SK-N-SH treated with all-trans-retinoic acid at 6 μM for 48 hours (cell line): ENCODE measurements around the gene SAMD11.

ENCODE experiments used
- ATAC-seq: fragments of 200-7000 bp; cut with Tn5 transposase; 3 replicates; pipeline ENCODE4 v1.9.1; 2020; ENCODE audit warnings: mild to moderate bottlenecking, moderate library complexity
- ARNTL ChIP-seq: fragments of 450-650 bp; formaldehyde crosslinking; IDR thresholded peaks from 2 replicates; pipeline ENCODE4 v1.5.0; 2020; ENCODE audit warnings: low read depth, mild to moderate bottlenecking, moderate library complexity, borderline replicate concordance
- CSDC2 ChIP-seq: fragments of 250-450 bp; sonication (Bioruptor Pico); IDR thresholded peaks from 2 replicates; pipeline ENCODE4 v1.5.0; 2020; ENCODE audit warnings: mild to moderate bottlenecking, moderate library complexity
- CSRNP3 ChIP-seq: fragments of 250-450 bp; sonication (Bioruptor Pico); IDR thresholded peaks from 2 replicates; pipeline ENCODE4 v1.5.1; 2021; ENCODE audit warnings: mild to moderate bottlenecking, moderate library complexity
- GLIS3 ChIP-seq: fragments of 250-450 bp; sonication (Bioruptor Pico); IDR thresholded peaks from 2 replicates; pipeline ENCODE4 v1.5.0; 2020; ENCODE audit warnings: mild to moderate bottlenecking, moderate library complexity
- ISL1 ChIP-seq: fragments of 250-450 bp; sonication (Bioruptor Pico); IDR thresholded peaks from 2 replicates; pipeline ENCODE4 v2.1.2; 2022; ENCODE audit warnings: mild to moderate bottlenecking, moderate library complexity
- OSR1 ChIP-seq: fragments of 250-450 bp; sonication (Bioruptor Pico); IDR thresholded peaks from 2 replicates; pipeline ENCODE4 v1.8.0; 2022; ENCODE audit warnings: moderate library complexity, mild to moderate bottlenecking, inconsistent platforms
- RARB ChIP-seq: fragments of 250-450 bp; sonication (Bioruptor Pico); IDR thresholded peaks from 2 replicates; pipeline ENCODE4 v1.8.0; 2021; ENCODE audit warnings: mild to moderate bottlenecking, moderate library complexity
- TOX ChIP-seq: fragments of 250-450 bp; sonication (Bioruptor Pico); IDR thresholded peaks from 2 replicates; pipeline ENCODE4 v1.8.0; 2021; ENCODE audit warnings: mild to moderate bottlenecking, moderate library complexity, borderline replicate concordance
- ZC3H10 ChIP-seq: fragments of 250-450 bp; sonication (Bioruptor Pico); IDR thresholded peaks from 2 replicates; pipeline ENCODE4 v1.5.1; 2021; ENCODE audit warnings: mild to moderate bottlenecking, moderate library complexity
- ZFP3 ChIP-seq: fragments of 250-450 bp; sonication (Bioruptor Pico); IDR thresholded peaks from 2 replicates; pipeline ENCODE4 v1.5.0; 2020; ENCODE audit warnings: mild to moderate bottlenecking, moderate library complexity
- ZFP30 ChIP-seq: fragments of 450-650 bp; formaldehyde crosslinking; IDR thresholded peaks from 2 replicates; pipeline ENCODE4 v1.5.0; 2022; ENCODE audit warnings: mild to moderate bottlenecking, moderate library complexity
- ZNF565 ChIP-seq: fragments of 450-650 bp; formaldehyde crosslinking; conservative IDR thresholded peaks from 2 replicates; pipeline ENCODE4 v1.5.0; 2020; ENCODE audit warnings: low read depth, mild to moderate bottlenecking, moderate library complexity
- ZNF70 ChIP-seq: fragments of 450-650 bp; formaldehyde crosslinking; IDR thresholded peaks from 2 replicates; pipeline ENCODE4 v1.5.0; 2020; ENCODE audit warnings: mild to moderate bottlenecking, moderate library complexity
- TF ChIP-seq, protein P1 (sequence below): fragments of 250-450 bp; sonication (Bioruptor Pico); IDR thresholded peaks from 2 replicates; pipeline ENCODE4 v1.8.0; 2020; ENCODE audit warnings: mild to moderate bottlenecking, moderate library complexity, borderline replicate concordance
- TF ChIP-seq, protein P2 (sequence below): fragments of 250-450 bp; sonication (Bioruptor Pico); IDR thresholded peaks from 2 replicates; pipeline ENCODE4 v1.8.0; 2021; ENCODE audit warnings: low read depth, mild to moderate bottlenecking, moderate library complexity, borderline replicate concordance

The SAMD11 gene

GRCh38 chr1:993379-993995, 69.8 kb downstream of the SAMD11 start:
- ATAC-seq = no peak
- TF ChIP-seq ZFP30 (CRISPR knock-in tag) (no peak), ZNF565 (CRISPR knock-in tag) (no peak), ARNTL (CRISPR knock-in tag) (no peak), CSRNP3 (CRISPR knock-in tag) (no peak), ZFP3 (CRISPR knock-in tag) (no peak), TOX (CRISPR knock-in tag) (no peak), CSDC2 (CRISPR knock-in tag) (no peak), OSR1 (CRISPR knock-in tag) (no peak), RARB (no peak), GLIS3 (CRISPR knock-in tag) (no peak), ZC3H10 (no peak), ZNF70 (CRISPR knock-in tag) (no peak), ISL1 (CRISPR knock-in tag) (no peak)
- TF ChIP-seq, protein P1, sequence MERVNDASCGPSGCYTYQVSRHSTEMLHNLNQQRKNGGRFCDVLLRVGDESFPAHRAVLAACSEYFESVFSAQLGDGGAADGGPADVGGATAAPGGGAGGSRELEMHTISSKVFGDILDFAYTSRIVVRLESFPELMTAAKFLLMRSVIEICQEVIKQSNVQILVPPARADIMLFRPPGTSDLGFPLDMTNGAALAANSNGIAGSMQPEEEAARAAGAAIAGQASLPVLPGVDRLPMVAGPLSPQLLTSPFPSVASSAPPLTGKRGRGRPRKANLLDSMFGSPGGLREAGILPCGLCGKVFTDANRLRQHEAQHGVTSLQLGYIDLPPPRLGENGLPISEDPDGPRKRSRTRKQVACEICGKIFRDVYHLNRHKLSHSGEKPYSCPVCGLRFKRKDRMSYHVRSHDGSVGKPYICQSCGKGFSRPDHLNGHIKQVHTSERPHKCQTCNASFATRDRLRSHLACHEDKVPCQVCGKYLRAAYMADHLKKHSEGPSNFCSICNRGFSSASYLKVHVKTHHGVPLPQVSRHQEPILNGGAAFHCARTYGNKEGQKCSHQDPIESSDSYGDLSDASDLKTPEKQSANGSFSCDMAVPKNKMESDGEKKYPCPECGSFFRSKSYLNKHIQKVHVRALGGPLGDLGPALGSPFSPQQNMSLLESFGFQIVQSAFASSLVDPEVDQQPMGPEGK (CRISPR knock-in tag) = no peak
- TF ChIP-seq, protein P2, sequence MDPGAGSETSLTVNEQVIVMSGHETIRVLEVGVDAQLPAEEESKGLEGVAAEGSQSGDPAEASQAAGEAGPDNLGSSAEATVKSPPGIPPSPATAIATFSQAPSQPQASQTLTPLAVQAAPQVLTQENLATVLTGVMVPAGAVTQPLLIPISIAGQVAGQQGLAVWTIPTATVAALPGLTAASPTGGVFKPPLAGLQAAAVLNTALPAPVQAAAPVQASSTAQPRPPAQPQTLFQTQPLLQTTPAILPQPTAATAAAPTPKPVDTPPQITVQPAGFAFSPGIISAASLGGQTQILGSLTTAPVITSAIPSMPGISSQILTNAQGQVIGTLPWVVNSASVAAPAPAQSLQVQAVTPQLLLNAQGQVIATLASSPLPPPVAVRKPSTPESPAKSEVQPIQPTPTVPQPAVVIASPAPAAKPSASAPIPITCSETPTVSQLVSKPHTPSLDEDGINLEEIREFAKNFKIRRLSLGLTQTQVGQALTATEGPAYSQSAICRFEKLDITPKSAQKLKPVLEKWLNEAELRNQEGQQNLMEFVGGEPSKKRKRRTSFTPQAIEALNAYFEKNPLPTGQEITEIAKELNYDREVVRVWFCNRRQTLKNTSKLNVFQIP (CRISPR knock-in tag) = no peak
